Activated CD4-positive, alpha-beta memory T cell treated with anti-CD3 and anti-CD28 coated beads for 36 hours (primary cell): ENCODE measurements around the gene SERBP1. TPM values are rescaled to one million over a fixed set of nuclear protein-coding genes. Genes with fewer than 3 reads are reported as not detected.
"Not testable (repeated sequence)": the region's sequence is repeated elsewhere in the genome, so short reads cannot be mapped to it uniquely, and the experiment has no call there.

Experiments used
- CTCF ChIA-PET: fragments of 350-600 bp; sonication (Branson Sonifier 250); formaldehyde crosslinking; loops from one replicate; lab custom pipeline; 2021; ENCODE audit warnings: antibody characterized with exemption, inconsistent platforms; lab: Charles Lee
- POLR2A ChIA-PET: fragments of 350-600 bp; sonication (Branson Sonifier 250); formaldehyde crosslinking; loops from one replicate; lab custom pipeline; 2021; ENCODE audit warnings: antibody characterized with exemption; lab: Charles Lee
- DNase-seq: peaks from one replicate; pipeline ENCODE4 v3.0.0-alpha.2; 2020
- H3K27ac Mint-ChIP-seq: one replicate; pipeline ENCODE4 v1.8.0; 2021; ENCODE audit warnings: mixed read lengths
- H3K27me3 Mint-ChIP-seq: one replicate; pipeline ENCODE4 v1.8.0; 2021; ENCODE audit warnings: mixed read lengths
- H3K36me3 Mint-ChIP-seq: one replicate; pipeline ENCODE4 v1.8.0; 2021; ENCODE audit warnings: mixed read lengths
- H3K4me1 Mint-ChIP-seq: one replicate; pipeline ENCODE4 v1.8.0; 2021; ENCODE audit warnings: low read depth, mixed read lengths
- H3K4me3 Mint-ChIP-seq: one replicate; pipeline ENCODE4 v1.8.0; 2021; ENCODE audit warnings: mild to moderate bottlenecking, mixed read lengths
- H3K9me3 Mint-ChIP-seq: one replicate; pipeline ENCODE4 v1.8.0; 2021; ENCODE audit warnings: mixed read lengths
- intact Hi-C: fragments of 100-400 bp; cut with micrococcal nuclease; formaldehyde crosslinking; loops from one replicate; pipeline ENCODE4 v1.15.1; 2023
- total RNA-seq, 2 experiments: library from RNA; stranded (reverse); gene quantifications; one replicate each; pipeline ENCODE4 v1.2.3, GENCODE V29; 2021

The SERBP1 gene
- total RNA-seq, 2 experiments from 2014 or later: 388 to 398 TPM

- intact Hi-C loops: loop anchor here (2.0 kb wide), 1 partner anchor 15 kb away; no protein-coding TSS in a partner anchor
- DNase-seq: no peak
- CTCF ChIA-PET: interaction anchor here (0.8 to 1.3 kb wide), 5 partner anchors 8 to 243 kb away, joined by 3 to 5 read pairs (median 3); no protein-coding TSS in a partner anchor
- Mint-ChIP-seq H3K4me3 (peak overlapping the region; percentile 83), H3K27ac (peak overlapping the region; percentile 97), H3K27me3 (no peaks in the 10 kb centered on the region), H3K4me1 (peaks cover 57% of the 10 kb centered on the region), H3K36me3 (peaks cover 71% of the 10 kb centered on the region), H3K9me3 (no peaks in the 10 kb centered on the region)
- POLR2A ChIA-PET: interaction anchor here (0.9 to 3.4 kb wide), 5 partner anchors 8 to 260 kb away, joined by 3 to 19 read pairs (median 9); partner anchors contain the start of gene IL23R
These were observed 2.7 kb downstream of the SERBP1 start for GRCh38 chr1:67427465-67427864.

GRCh38 chr1:67420835-67421492 is 9.2 kb downstream of the SERBP1 start:
- intact Hi-C loops: no loop called here
- Mint-ChIP-seq H3K4me3 (no peak overlapping the region), H3K27me3 (no peaks in the 10 kb centered on the region), H3K4me1 (peaks cover 72% of the 10 kb centered on the region), H3K9me3 (no peaks in the 10 kb centered on the region), H3K27ac (peak overlapping the region; percentile 8), H3K36me3 (peaks cover 82% of the 10 kb centered on the region)
- DNase-seq: no peak
- POLR2A ChIA-PET: interaction anchor here (1.2 kb wide), 1 partner anchor 9 kb away, joined by 6 read pairs; no protein-coding TSS in a partner anchor
- CTCF ChIA-PET: no interaction called here

DNA sequence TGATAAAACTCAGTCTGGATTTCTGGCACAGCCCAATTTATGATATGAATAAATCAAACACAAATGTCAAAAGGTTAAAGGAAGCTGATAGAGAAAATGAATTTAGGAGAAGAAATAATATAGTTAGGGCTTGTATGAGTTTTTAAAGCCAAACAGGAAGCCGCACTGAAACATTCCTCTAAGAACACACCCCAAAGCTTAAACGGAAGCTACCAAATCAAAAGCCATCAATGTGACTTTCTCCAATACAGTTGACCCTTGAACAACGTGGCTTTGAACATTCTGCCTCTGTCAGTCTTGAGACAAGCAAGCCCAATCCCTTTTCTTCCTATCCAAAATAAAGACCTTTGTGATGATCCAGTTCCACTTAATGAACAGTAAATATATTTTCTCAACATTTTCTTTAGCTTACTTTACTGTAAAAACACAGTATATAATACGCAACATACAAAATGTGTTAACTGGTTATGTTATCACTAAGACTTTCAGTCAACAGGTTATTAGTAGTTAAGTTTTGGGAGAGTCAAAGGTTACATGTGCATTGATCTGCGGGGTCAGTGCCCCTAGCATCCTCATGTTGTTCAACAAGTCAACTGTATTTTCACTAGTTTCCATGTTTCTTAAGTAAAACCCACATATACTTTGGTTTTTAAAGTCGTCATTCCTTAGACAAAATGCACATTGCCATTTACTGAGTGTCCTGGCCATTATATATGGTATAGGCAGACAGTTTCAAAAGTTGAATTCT is 11.2 kb downstream of the SERBP1 start:
- intact Hi-C loops: no loop called here
- Mint-ChIP-seq H3K27ac (peak overlapping the region; percentile 43), H3K9me3 (no peaks in the 10 kb centered on the region), H3K36me3 (peaks cover 82% of the 10 kb centered on the region), H3K27me3 (no peaks in the 10 kb centered on the region), H3K4me1 (peaks cover 68% of the 10 kb centered on the region), H3K4me3 (no peak overlapping the region)
- no peak for DNase-seq
- CTCF ChIA-PET: interaction anchor here (0.5 to 0.8 kb wide), 3 partner anchors 8 to 346 kb away, joined by 3 read pairs; no protein-coding TSS in a partner anchor
- POLR2A ChIA-PET: interaction anchor here (1.2 to 2.3 kb wide), 2 partner anchors 9 to 13 kb away, joined by 3 to 9 read pairs; no protein-coding TSS in a partner anchor

DNA sequence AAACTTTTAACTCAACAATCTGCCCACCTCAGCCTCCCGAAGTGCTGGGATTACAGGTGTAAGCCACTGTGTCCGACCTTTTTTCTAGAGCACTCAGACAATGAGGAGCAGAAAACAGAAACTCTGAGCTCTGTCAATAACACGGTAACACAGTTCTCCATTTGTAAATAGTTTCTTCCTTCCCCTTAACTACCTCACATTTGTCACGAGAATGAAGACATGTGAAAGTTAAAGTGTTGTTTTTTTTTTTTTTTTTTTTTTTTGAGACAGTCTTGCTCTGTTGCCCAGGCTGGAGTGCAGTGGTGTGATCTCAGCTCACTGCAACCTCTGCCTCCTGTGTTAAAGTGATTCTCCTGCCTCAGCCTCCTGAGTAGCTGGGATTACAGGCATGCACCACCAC is 12.5 kb downstream of the SERBP1 start:
- H3K9me3 Mint-ChIP-seq, DNase-seq, H3K4me3 Mint-ChIP-seq, CTCF ChIA-PET, H3K27me3 Mint-ChIP-seq, intact Hi-C loops, POLR2A ChIA-PET: not testable (repeated sequence)
- Mint-ChIP-seq H3K36me3 (peaks cover 78% of the 10 kb centered on the region), H3K4me1 (peaks cover 62% of the 10 kb centered on the region), H3K27ac (peak overlapping the region; percentile 38)

GRCh38 chr1:67415041-67415440 is 15.2 kb downstream of the SERBP1 start:
- Mint-ChIP-seq H3K27me3 (no peaks in the 10 kb centered on the region), H3K4me1 (peaks cover 45% of the 10 kb centered on the region), H3K4me3 (no peak overlapping the region), H3K9me3 (no peaks in the 10 kb centered on the region), H3K27ac (no peak overlapping the region), H3K36me3 (peaks cover 78% of the 10 kb centered on the region)
- ChIA-PET CTCF (interaction anchor here (0.6 kb wide), 1 partner anchor 82 kb away, joined by 3 read pairs; no protein-coding TSS in a partner anchor), POLR2A (no interaction called here)
- DNase-seq: no peak
- intact Hi-C loops: no loop called here

GRCh38 chr1:67414574-67414973 is 15.6 kb downstream of the SERBP1 start:
- Mint-ChIP-seq H3K27me3 (no peaks in the 10 kb centered on the region), H3K36me3 (peaks cover 77% of the 10 kb centered on the region), H3K27ac (peak overlapping the region; percentile 60), H3K4me3 (no peak overlapping the region), H3K9me3 (no peaks in the 10 kb centered on the region), H3K4me1 (peaks cover 42% of the 10 kb centered on the region)
- intact Hi-C loops: no loop called here
- ChIA-PET POLR2A (no interaction called here), CTCF (no interaction called here)
- DNase-seq: no peak

GRCh38 chr1:67413101-67413500 is 17.1 kb downstream of the SERBP1 start:
- H3K27ac Mint-ChIP-seq, POLR2A ChIA-PET, H3K9me3 Mint-ChIP-seq, H3K4me3 Mint-ChIP-seq, DNase-seq, CTCF ChIA-PET, H3K27me3 Mint-ChIP-seq: not testable (repeated sequence)
- intact Hi-C loops: loop anchor here (2.0 kb wide), 1 partner anchor 14 kb away; no protein-coding TSS in a partner anchor
- Mint-ChIP-seq H3K36me3 (peaks cover 68% of the 10 kb centered on the region), H3K4me1 (peaks cover 36% of the 10 kb centered on the region)

- intact Hi-C loops: loop anchor here (10.0 kb wide), 1 partner anchor 173 kb away; no protein-coding TSS in a partner anchor
- no peak overlapping the region for H3K4me3 Mint-ChIP-seq
- POLR2A ChIA-PET: interaction anchor here (0.9 to 2.7 kb wide), 4 partner anchors 11 to 74 kb away, joined by 3 to 10 read pairs (median 3); partner anchors contain the start of gene SERBP1
- CTCF ChIA-PET: no interaction called here
- peaks cover 9% of the 10 kb centered on the region for H3K4me1 Mint-ChIP-seq
- no peak overlapping the region for H3K27ac Mint-ChIP-seq
- H3K9me3 Mint-ChIP-seq: no peaks in the 10 kb centered on the region
- no peak for DNase-seq
- H3K27me3 Mint-ChIP-seq: no peaks in the 10 kb centered on the region
- H3K36me3 Mint-ChIP-seq: peaks cover 31% of the 10 kb centered on the region
These were observed 22.1 kb downstream of the SERBP1 start for GRCh38 chr1:67408148-67408547.

DNA sequence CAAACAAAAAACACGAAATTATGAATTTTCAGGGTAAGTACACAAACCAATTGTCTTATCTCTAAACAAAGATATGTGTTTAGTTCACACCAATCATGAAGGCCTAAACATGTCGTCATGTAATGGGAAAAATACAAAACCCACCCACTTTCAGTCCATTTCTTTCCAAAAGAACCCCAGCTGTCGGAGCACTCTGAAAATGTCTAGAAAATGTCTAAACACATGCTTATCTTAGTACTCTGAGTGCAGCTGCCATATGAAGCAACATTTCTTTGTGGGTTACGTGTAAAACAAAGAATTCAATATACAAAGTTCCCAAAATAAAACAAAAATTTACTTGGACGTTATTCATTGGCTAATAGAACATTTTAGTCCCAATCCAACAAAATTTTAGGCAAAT is 22.7 kb downstream of the SERBP1 start:
- peaks cover 9% of the 10 kb centered on the region for H3K4me1 Mint-ChIP-seq
- ChIA-PET POLR2A (interaction anchor here (0.9 to 1.4 kb wide), 2 partner anchors 11 to 15 kb away, joined by 3 read pairs; no protein-coding TSS in a partner anchor), CTCF (no interaction called here)
- H3K9me3 Mint-ChIP-seq: no peaks in the 10 kb centered on the region
- H3K36me3 Mint-ChIP-seq: peaks cover 29% of the 10 kb centered on the region
- no peak for DNase-seq
- no peak overlapping the region for H3K27ac Mint-ChIP-seq
- H3K27me3 Mint-ChIP-seq: no peaks in the 10 kb centered on the region
- intact Hi-C loops: loop anchor here (10.0 kb wide), 1 partner anchor 173 kb away; no protein-coding TSS in a partner anchor
- H3K4me3 Mint-ChIP-seq: no peak overlapping the region

DNA sequence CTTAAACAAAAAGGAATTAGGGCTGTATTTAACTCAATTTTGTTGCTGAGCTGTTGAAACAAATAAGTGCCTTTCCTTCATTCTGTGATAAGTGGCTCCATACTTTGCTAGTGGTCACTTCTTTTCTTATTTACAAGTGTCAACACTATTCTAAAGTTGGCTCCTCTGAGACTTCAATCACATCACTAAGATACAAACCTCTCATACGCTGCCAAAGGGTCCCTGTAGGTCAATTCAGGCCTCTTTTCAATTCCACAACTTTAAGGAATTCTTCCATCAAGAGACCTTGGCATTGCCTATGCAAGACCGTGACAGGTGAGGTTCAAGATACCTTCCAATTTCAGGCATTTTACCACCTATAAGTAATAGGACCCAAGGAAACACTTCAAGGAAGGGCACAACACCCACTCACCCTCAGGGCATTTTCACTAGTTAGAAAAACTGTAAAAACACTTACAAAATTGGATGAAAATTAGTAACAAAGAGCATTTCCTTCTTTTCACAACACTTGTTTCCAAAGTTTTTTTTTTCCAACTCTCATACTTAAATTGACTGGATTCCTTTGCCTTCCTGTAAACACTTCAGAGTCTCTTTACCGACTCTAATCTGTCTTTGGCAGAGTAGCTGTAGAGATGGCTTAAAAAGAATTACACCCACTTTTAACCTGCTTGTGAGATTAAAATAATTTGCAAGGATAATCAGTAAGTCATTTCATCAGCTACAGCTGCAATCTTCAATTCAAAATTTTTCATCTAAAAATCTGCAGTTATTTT is 24.5 kb downstream of the SERBP1 start:
- POLR2A ChIA-PET: interaction anchor here (1.0 to 1.1 kb wide), 2 partner anchors 11 to 14 kb away, joined by 3 read pairs; no protein-coding TSS in a partner anchor
- Mint-ChIP-seq H3K36me3 (peaks cover 20% of the 10 kb centered on the region), H3K27ac (no peak overlapping the region), H3K27me3 (no peaks in the 10 kb centered on the region), H3K9me3 (no peaks in the 10 kb centered on the region), H3K4me1 (peaks cover 7% of the 10 kb centered on the region), H3K4me3 (no peak overlapping the region)
- DNase-seq: no peak
- CTCF ChIA-PET: no interaction called here
- intact Hi-C loops: loop anchor here (10.0 kb wide), 1 partner anchor 171 kb away; no protein-coding TSS in a partner anchor

GRCh38 chr1:67404212-67404620 is 26.0 kb downstream of the SERBP1 start:
- intact Hi-C loops: loop anchor here (10.0 kb wide), 1 partner anchor 169 kb away; no protein-coding TSS in a partner anchor

More at GRCh38 chr1:67404212-67404620, 26.0 kb downstream of the SERBP1 start:
- Mint-ChIP-seq H3K4me1 (peaks cover 14% of the 10 kb centered on the region), H3K27me3 (no peaks in the 10 kb centered on the region), H3K4me3 (no peak overlapping the region), H3K9me3 (no peaks in the 10 kb centered on the region), H3K36me3 (peaks cover 15% of the 10 kb centered on the region), H3K27ac (no peak overlapping the region)
- CTCF ChIA-PET: no interaction called here
- POLR2A ChIA-PET: no interaction called here
- no peak for DNase-seq
